ENCODE results near the gene ORAI3.

ORAI3 gene

DNA sequence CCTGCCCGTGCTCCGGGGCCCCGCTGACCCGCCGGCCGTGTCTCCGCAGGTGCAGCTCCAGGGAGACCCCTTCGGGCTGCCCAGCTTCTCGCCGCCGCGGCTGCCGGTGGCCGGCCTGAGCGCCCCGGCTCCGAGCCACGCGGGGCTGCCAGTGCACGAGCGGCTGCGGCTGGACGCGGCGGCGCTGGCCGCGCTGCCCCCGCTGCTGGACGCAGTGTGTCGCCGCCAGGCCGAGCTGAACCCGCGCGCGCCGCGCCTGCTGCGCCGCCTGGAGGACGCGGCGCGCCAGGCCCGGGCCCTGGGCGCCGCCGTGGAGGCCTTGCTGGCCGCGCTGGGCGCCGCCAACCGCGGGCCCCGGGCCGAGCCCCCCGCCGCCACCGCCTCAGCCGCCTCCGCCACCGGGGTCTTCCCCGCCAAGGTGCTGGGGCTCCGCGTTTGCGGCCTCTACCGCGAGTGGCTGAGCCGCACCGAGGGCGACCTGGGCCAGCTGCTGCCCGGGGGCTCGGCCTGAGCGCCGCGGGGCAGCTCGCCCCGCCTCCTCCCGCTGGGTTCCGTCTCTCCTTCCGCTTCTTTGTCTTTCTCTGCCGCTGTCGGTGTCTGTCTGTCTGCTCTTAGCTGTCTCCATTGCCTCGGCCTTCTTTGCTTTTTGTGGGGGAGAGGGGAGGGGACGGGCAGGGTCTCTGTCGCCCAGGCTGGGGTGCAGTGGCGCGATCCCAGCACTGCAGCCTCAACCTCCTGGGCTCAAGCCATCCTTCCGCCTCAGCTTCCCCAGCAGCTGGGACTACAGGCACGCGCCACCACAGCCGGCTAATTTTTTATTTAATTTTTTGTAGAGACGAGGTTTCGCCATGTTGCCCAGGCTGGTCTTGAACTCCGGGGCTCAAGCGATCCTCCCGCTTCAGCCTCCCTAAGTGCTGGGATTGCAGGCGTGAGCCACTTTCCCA is 46.6 kb upstream of the ORAI3 start (continued):
- TF ChIP-seq, protein P1, sequence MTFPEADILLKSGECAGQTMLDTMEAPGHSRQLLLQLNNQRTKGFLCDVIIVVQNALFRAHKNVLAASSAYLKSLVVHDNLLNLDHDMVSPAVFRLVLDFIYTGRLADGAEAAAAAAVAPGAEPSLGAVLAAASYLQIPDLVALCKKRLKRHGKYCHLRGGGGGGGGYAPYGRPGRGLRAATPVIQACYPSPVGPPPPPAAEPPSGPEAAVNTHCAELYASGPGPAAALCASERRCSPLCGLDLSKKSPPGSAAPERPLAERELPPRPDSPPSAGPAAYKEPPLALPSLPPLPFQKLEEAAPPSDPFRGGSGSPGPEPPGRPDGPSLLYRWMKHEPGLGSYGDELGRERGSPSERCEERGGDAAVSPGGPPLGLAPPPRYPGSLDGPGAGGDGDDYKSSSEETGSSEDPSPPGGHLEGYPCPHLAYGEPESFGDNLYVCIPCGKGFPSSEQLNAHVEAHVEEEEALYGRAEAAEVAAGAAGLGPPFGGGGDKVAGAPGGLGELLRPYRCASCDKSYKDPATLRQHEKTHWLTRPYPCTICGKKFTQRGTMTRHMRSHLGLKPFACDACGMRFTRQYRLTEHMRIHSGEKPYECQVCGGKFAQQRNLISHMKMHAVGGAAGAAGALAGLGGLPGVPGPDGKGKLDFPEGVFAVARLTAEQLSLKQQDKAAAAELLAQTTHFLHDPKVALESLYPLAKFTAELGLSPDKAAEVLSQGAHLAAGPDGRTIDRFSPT (tag by site-specific recombination; IDR thresholded peaks at IDR 0.05), result no peak
- TF ChIP-seq, protein P2, sequence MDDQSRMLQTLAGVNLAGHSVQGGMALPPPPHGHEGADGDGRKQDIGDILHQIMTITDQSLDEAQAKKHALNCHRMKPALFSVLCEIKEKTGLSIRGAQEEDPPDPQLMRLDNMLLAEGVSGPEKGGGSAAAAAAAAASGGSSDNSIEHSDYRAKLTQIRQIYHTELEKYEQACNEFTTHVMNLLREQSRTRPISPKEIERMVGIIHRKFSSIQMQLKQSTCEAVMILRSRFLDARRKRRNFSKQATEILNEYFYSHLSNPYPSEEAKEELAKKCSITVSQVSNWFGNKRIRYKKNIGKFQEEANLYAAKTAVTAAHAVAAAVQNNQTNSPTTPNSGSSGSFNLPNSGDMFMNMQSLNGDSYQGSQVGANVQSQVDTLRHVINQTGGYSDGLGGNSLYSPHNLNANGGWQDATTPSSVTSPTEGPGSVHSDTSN (CRISPR knock-in tag; IDR thresholded peaks at IDR 0.05), result peak; percentile 67
- TF ChIP-seq ZNF121 (tag by site-specific recombination; IDR thresholded peaks at IDR 0.05), result no peak
- no peak for TF ChIP-seq ZBTB48 (tag by site-specific recombination; IDR thresholded peaks at IDR 0.05)
- TF ChIP-seq ZXDB (tag by site-specific recombination; IDR thresholded peaks at IDR 0.05), result 0 out of 2 replicates have a peak, but pooled peaks have one; percentile 25
- no peak for TF ChIP-seq GFI1B (tag by site-specific recombination; IDR thresholded peaks at IDR 0.05)
- TF ChIP-seq ZNF112 (tag by site-specific recombination; IDR thresholded peaks at IDR 0.05), result no peak
- TF ChIP-seq, protein P3, sequence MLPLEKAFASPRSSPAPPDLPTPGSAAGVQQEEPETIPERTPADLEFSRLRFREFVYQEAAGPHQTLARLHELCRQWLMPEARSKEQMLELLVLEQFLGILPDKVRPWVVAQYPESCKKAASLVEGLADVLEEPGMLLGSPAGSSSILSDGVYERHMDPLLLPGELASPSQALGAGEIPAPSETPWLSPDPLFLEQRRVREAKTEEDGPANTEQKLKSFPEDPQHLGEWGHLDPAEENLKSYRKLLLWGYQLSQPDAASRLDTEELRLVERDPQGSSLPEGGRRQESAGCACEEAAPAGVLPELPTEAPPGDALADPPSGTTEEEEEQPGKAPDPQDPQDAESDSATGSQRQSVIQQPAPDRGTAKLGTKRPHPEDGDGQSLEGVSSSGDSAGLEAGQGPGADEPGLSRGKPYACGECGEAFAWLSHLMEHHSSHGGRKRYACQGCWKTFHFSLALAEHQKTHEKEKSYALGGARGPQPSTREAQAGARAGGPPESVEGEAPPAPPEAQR (tag by site-specific recombination; IDR thresholded peaks at IDR 0.05), result no peak
- TF ChIP-seq ZNF768 (tag by site-specific recombination; IDR thresholded peaks at IDR 0.05), result no peak
- no peak for TF ChIP-seq ZNF670 (tag by site-specific recombination; IDR thresholded peaks at IDR 0.05; ENCODE audit: low read depth)
- TF ChIP-seq, protein P4, sequence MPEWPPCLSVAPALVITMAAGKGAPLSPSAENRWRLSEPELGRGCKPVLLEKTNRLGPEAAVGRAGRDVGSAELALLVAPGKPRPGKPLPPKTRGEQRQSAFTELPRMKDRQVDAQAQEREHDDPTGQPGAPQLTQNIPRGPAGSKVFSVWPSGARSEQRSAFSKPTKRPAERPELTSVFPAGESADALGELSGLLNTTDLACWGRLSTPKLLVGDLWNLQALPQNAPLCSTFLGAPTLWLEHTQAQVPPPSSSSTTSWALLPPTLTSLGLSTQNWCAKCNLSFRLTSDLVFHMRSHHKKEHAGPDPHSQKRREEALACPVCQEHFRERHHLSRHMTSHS (tag by site-specific recombination; IDR thresholded peaks at IDR 0.05), result no peak
- no peak for TF ChIP-seq ZNF311 (tag by site-specific recombination; IDR thresholded peaks at IDR 0.05; ENCODE audit: borderline replicate concordance)
- no peak for TF ChIP-seq ZNF223 (tag by site-specific recombination; IDR thresholded peaks at IDR 0.05)
- TF ChIP-seq, protein P5, sequence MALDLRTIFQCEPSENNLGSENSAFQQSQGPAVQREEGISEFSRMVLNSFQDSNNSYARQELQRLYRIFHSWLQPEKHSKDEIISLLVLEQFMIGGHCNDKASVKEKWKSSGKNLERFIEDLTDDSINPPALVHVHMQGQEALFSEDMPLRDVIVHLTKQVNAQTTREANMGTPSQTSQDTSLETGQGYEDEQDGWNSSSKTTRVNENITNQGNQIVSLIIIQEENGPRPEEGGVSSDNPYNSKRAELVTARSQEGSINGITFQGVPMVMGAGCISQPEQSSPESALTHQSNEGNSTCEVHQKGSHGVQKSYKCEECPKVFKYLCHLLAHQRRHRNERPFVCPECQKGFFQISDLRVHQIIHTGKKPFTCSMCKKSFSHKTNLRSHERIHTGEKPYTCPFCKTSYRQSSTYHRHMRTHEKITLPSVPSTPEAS (tag by site-specific recombination; IDR thresholded peaks at IDR 0.05), result no peak
- TF ChIP-seq ZNF707 (tag by site-specific recombination; IDR thresholded peaks at IDR 0.05), result no peak
- TF ChIP-seq ZNF664 (tag by site-specific recombination; IDR thresholded peaks at IDR 0.05), result peak; percentile 67; the same call in 1 of the 2 replicates
- TF ChIP-seq OSR2 (tag by site-specific recombination; IDR thresholded peaks at IDR 0.05), result no peak
- no peak for TF ChIP-seq ZNF558 (tag by site-specific recombination; IDR thresholded peaks at IDR 0.05)
- TF ChIP-seq ZNF16 (tag by site-specific recombination; IDR thresholded peaks at IDR 0.05; ENCODE audit: low read depth), result no peak
- TF ChIP-seq, protein P6, sequence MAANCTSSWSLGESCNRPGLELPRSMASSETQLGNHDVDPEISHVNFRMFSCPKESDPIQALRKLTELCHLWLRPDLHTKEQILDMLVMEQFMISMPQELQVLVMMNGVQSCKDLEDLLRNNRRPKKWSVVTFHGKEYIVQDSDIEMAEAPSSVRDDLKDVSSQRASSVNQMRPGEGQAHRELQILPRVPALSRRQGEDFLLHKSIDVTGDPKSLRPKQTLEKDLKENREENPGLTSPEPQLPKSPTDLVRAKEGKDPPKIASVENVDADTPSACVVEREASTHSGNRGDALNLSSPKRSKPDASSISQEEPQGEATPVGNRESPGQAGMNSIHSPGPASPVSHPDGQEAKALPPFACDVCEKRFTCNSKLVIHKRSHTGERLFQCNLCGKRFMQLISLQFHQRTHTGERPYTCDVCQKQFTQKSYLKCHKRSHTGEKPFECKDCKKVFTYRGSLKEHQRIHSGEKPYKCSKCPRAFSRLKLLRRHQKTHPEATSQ (tag by site-specific recombination; IDR thresholded peaks at IDR 0.05), result peak; percentile 59; the same call in 1 of the 2 replicates
- TF ChIP-seq SP7 (tag by site-specific recombination; IDR thresholded peaks at IDR 0.05), result no peak
- TF ChIP-seq, protein P7, sequence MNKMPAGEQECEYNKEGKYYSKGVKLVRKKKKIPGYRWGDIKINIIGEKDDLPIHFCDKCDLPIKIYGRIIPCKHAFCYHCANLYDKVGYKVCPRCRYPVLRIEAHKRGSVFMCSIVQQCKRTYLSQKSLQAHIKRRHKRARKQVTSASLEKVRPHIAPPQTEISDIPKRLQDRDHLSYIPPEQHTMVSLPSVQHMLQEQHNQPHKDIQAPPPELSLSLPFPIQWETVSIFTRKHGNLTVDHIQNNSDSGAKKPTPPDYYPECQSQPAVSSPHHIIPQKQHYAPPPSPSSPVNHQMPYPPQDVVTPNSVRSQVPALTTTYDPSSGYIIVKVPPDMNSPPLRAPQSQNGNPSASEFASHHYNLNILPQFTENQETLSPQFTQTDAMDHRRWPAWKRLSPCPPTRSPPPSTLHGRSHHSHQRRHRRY (tag by site-specific recombination; IDR thresholded peaks at IDR 0.05), result no peak
- no peak for TF ChIP-seq ZNF473 (tag by site-specific recombination; IDR thresholded peaks at IDR 0.05)
- no peak for TF ChIP-seq ZNF501 (tag by site-specific recombination; IDR thresholded peaks at IDR 0.05)
- TF ChIP-seq ZNF350 (tag by site-specific recombination; IDR thresholded peaks at IDR 0.05), result no peak
- TF ChIP-seq, protein P8, sequence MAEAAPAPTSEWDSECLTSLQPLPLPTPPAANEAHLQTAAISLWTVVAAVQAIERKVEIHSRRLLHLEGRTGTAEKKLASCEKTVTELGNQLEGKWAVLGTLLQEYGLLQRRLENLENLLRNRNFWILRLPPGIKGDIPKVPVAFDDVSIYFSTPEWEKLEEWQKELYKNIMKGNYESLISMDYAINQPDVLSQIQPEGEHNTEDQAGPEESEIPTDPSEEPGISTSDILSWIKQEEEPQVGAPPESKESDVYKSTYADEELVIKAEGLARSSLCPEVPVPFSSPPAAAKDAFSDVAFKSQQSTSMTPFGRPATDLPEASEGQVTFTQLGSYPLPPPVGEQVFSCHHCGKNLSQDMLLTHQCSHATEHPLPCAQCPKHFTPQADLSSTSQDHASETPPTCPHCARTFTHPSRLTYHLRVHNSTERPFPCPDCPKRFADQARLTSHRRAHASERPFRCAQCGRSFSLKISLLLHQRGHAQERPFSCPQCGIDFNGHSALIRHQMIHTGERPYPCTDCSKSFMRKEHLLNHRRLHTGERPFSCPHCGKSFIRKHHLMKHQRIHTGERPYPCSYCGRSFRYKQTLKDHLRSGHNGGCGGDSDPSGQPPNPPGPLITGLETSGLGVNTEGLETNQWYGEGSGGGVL (tag by site-specific recombination; IDR thresholded peaks at IDR 0.05), result 0 out of 2 replicates have a peak, but pooled peaks have one; percentile 15
- TF ChIP-seq ZNF549 (tag by site-specific recombination; IDR thresholded peaks at IDR 0.05), result no peak
- peak; percentile 29 for TF ChIP-seq ZBTB17 (tag by site-specific recombination; IDR thresholded peaks at IDR 0.05)
